Measurements from ENCODE around the gene MRPL52.
"Not testable (repeated sequence)": the region's sequence is repeated elsewhere in the genome, so short reads cannot be mapped to it uniquely, and the experiment has no call there.

The MRPL52 gene

DNA sequence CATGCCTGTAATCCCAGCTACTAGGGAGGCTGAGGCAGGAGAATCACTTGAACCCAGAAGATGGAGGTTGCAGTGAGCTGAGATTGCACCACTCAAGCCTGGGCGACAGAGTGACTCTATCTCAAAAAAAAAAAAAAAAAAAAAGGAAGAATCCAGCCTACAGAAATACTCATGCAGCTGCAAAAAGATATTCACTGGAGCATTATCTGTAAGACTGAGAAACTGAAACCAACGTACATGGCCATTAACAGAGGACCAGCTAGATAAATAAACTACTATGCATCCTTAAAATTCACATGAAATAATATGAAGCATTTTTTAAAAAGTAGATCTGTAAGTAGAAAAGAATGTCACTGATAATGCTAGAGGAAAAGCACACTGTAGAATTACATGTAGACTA is 18.0 kb upstream of the MRPL52 start:
- DNase-seq: no peak

DNA sequence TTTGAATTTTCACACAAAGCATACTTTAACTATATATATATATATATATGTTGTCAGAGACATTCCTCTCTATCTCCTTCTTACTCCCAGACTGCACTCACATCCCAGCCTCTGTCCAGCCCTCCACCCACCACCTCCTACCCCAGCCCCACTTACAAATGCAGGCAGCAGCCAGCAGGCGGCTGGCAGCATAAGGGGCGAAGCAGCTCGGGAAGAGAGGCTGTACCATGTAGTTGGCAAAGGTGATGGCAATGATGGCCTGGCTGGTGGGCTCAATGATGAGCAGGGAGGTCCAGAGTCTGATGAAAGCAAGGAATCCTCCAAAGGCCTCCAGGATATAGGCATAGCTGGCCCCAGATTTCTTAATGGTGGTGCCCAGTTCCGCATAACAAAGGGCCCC is 16.9 kb upstream of the MRPL52 start:
- DNase-seq: no peak

GRCh38 chr14:22813145-22813544 is 16.5 kb upstream of the MRPL52 start:
- DNase-seq: no peak

DNA sequence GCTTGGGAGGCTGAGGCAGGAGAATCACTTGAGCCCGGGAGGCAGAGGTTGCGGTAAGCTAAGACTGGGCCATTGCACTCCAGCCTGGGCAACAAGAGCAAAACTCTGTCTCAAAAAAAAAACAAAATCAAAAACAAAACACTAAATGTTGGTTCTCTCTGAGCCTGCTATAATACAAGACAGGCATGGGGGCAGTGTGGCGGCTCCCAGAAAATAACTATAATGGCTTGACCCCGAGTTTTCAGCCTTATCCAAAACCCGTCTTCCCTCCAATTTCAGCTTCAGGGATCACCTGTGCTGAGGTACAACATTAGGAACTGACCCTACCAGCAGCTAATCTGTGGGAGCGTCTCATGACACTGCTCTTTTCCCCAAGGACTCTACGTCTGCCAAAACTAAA is 15.3 kb upstream of the MRPL52 start:
- DNase-seq: no peak

DNA sequence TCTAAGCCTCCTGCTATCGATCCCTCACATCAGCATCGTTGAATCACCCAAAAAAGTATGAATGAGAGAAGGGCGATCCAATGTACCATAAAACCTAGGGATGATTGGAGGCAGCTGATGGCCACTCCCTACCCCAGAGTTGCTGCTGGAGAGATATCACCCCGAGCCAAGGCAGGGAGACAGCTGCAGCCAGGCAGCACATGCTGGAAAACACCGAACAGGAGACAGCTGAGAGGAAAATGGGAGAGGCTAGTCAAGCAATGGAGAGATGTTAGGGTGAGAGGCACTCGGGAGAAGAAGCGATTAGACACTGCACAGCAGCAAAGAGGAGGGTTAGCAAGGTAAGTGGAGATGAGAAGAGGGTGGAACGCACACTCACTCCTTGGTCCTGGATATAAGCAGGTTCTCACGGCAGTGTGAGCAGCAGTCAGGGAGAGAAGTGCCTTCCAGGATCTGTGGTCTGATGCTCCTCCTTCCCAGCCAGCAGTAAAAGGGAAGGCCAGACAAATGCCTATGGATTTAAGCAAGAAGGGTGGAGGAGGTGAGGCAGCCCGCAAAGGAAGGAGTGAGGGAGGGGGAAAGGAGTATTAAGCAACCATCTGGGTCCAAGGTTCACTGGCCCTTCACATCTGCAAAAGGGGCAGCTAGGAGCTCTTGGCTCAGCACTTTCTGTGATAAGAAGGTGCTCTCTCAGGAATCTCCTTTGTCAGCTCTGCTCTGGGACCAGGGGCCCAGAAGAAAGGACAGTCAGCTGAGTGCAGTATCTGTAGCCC is 14.6 kb upstream of the MRPL52 start, which contains the start of gene SLC7A7:
TSS of gene SLC7A7 (minus strand) at position 495 of the 773 bp plus-strand sequence. CDS start 2,037 bp downstream, outside the sequence.
- DNase-seq: peak in 1 of 2 experiments; percentile 38

- DNase-seq: no peak
Observed at GRCh38 chr14:22819151-22819988, 10.3 kb upstream of the MRPL52 start.

DNA sequence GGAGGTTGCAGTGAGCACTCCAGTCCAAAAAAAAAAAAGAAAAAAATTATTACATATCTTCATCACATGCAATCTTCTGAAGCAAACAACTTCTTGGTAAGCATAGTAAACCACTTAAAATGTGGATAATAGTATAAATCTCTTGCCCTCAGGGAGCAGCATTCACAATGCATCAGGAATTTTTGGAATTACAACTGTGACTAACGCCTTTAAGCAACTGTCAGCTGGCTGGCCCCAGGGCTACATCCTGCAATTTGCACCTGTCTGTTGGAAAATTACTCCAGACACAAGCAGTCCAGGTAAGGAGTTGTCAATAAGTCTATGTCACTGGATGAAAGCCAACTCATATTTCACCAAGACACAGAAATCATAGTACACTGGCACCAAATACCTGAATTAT is 9.0 kb upstream of the MRPL52 start:
- DNase-seq: no peak

- no peak for DNase-seq
Observed at GRCh38 chr14:22821193-22822015, 8.3 kb upstream of the MRPL52 start.

- no peak for DNase-seq
Observed at GRCh38 chr14:22822016-22822570, 7.6 kb upstream of the MRPL52 start.

- DNase-seq: peak; percentile 47 to 62
Observed at GRCh38 chr14:22822571-22823098, 7.1 kb upstream of the MRPL52 start.

GRCh38 chr14:22824711-22825359 is 4.9 kb upstream of the MRPL52 start:
- DNase-seq: peak; percentile 47 to 50

DNA sequence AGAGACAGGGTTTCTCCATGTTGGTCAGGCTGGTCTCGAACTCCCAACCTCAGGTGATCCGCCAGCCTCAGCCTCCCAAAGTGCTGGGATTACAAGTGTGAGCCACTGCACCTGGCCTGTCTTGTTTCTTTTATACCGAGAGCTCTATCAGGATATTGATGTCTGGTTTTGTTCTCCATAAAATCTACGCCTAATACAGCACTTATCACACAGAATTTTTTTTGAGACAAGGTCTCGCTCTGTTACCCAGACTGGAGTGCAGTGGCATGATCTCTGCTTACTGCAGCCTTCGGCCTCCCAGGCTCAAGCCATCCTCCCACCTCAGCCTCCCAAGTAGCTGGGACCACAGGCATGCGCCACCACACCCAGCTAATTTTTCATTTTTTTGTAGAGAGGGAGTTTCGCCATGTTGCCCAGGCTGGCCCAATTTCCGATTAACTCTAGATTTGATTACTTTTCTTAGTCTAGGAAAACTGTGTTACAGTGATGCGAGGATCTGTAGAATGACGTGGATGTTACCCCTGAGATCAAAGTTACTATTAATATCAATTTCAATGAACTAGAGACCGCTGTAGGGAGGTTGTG is 519 bp upstream of the MRPL52 start:
- DNase-seq: not testable (repeated sequence)

DNA sequence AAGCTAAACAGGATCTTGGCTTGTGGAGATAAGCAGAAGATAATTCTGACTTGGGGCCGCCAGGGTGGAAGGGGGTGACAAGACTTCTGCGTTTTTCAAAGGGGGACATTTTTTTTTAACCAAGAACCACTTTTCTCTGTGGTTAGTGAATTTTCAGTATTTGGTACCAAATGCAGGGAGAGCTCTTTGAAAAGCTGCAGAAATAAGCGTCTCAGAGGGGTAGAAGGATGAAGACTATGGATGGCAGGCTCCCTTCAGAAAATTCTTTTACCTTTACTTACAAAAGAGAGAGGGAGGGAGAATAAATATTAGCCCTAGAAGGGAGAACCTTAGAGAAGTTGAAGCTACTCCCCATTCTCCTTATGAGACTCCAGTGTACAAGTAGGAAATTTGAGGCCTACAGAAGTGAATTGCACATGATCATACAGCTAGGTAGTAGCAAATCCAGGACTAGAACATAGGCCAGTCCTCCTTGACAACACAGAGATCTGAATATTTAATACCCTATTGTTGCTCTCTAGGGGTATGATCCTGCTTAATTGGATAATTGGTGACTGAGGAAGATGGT is 840 bp downstream of the MRPL52 start:
- no peak for DNase-seq

GRCh38 chr14:22835505-22835904 is 5.8 kb downstream of the MRPL52 start:
- DNase-seq: no peak

DNA sequence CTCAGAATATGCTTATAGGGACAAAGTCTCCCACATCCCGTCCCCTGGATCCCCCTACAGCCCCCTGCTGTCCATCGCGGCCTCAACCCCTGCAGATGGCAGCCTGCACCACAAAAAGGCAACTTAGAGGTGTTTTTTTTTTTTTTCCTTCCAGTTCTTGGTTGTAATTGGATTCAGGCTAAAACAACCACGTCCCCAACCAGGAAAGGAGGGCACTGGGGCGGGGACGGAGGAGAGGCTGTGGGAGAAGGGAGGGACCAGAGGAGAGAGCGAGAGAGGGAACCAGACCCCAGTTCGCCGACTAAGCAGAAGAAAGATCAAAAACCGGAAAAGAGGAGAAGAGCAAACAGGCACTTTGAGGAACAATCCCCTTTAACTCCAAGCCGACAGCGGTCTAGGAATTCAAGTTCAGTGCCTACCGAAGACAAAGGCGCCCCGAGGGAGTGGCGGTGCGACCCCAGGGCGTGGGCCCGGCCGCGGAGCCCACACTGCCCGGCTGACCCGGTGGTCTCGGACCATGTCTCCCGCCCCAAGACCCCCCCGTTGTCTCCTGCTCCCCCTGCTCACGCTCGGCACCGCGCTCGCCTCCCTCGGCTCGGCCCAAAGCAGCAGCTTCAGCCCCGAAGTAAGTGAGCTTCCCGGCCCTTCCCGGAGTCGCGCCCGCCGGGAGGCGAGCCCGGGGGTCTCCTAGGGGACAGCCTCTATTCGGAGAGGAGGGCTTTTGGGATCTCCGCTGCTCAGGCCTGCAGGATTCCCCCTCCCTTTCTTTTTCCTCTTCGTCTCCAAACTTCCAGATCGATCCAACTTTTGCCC is 6.8 kb downstream of the MRPL52 start, which contains the start of gene MMP14:
TSS of gene MMP14 (plus strand) at position 285 of the 813 bp plus-strand sequence. CDS start at position 518, 233 bp downstream.
- DNase-seq: no peak

DNA sequence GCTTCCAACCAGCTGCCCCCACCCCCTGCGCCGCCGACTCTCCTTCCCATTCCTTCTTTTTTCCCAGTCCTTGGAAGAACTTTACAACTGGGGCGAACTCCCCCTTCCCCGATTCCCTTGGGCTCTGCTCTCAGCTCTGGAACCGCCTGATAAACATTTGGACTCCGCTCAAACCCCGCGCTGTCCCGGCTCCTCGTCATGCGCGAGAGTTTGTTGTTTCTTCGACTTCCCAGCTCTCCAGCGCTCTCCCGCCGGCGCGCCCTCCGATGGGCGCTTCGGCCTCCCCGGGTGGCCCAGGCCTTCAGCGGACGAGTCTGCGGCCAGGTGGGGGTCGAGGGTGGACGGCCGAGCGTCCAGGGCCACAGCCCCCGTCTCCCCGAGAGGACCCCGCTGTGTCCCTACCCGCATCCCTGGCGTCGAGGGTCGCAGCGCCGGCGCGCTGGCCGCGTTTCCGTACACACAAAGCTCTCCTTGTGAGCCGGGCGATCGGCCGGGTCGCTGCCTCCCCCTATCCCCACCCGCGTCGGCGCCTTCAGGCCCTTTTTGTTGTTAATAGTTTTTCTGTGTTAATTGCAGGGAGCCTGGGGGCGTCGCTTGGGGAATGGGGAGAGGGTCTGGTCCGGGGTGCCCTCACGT is 7.5 kb downstream of the MRPL52 start:
- no peak for DNase-seq

DNA sequence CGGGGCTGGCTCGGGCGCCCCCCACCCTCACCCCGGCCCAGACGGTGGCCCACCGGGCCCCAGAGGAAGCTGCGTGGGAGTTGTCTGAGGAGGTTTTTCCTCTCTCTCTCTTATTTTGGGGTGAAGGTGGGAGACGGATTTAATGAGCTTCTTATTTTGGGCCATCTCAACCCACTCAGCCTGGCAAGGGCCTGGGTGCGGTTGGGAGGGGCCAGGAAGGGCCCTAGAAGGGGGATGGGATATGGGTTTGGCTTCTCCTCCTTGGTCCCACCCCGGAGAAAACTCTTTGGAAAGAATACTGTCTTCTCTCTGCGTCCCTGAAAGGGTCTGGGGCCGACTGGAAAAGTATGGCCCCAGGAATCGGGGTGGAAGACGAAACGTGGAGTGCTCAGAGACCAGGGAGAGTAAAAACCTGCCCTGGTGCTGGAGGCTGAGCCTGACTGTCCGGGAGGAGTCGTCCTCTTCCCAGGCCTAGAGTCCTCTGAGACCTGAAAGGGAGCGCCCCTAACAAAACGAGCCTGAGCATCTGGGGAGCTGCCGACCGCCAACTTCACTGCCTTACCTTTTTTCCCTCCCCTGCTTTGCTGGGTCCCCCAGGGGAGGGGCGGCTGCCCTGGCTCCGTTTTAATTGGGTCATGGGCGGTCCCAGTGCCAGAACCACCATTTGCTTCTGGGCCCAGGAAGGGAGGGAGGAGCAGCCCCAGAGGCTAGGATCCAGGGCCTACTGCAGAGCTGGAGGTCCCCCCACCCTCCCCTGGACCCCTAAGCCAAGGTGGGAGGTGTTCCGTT is 8.3 kb downstream of the MRPL52 start:
- no peak for DNase-seq

GRCh38 chr14:22838631-22839041 is 8.9 kb downstream of the MRPL52 start:
- peak in 1 of 2 experiments; percentile 5 for DNase-seq

All from AML-193 (cell line).